ENCODE results near the gene PNKP.

DNA sequence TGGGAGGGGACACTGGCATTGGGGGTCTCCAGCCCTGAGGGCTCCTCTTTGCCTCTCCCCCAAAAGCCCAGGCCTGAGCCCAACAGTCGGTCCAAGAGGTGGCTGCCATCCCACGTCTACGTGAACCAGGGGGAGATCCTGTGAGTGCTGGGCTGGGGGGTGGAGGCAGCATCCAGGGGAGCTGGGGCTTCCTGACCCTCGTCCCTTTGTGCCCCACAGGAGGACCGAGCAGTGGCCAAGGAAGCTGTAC lies 9.6 kb downstream of the PNKP start:
- TF ChIP-seq, protein P1, sequence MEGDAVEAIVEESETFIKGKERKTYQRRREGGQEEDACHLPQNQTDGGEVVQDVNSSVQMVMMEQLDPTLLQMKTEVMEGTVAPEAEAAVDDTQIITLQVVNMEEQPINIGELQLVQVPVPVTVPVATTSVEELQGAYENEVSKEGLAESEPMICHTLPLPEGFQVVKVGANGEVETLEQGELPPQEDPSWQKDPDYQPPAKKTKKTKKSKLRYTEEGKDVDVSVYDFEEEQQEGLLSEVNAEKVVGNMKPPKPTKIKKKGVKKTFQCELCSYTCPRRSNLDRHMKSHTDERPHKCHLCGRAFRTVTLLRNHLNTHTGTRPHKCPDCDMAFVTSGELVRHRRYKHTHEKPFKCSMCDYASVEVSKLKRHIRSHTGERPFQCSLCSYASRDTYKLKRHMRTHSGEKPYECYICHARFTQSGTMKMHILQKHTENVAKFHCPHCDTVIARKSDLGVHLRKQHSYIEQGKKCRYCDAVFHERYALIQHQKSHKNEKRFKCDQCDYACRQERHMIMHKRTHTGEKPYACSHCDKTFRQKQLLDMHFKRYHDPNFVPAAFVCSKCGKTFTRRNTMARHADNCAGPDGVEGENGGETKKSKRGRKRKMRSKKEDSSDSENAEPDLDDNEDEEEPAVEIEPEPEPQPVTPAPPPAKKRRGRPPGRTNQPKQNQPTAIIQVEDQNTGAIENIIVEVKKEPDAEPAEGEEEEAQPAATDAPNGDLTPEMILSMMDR (conservative IDR thresholded peaks at IDR 0.05 in 1 of 2, IDR thresholded peaks at IDR 0.05 in 1 of 2; ENCODE audit: extremely low read depth in 1 of 2, insufficient read depth in 1 of 2, low read depth in 1 of 2, low read length in 2 of 2), result no peak
- no peak for TF ChIP-seq EZH2 (IDR thresholded peaks at IDR 0.05; ENCODE audit: borderline replicate concordance, low read length)
